Fibroblast of lung (primary cell): Measurements from ENCODE around the gene PKD1L1.

Source experiments
- CTCF ChIP-seq, 2 donors: IDR thresholded peaks in 1 of 2; conservative IDR thresholded peaks in 1 of 2; 1 replicate in 1 of 2; 2 replicates in 1 of 2; pipeline ENCODE4 v1.5.1; 2011 to 2012; ENCODE audit warnings: low read length in 2 of 2, control low read depth in 1 of 2, inconsistent platforms in 1 of 2, low read depth in 1 of 2, mild to moderate bottlenecking in 1 of 2
- EZH2 ChIP-seq: IDR thresholded peaks from 2 replicates; pipeline ENCODE4 v1.5.1; 2012; ENCODE audit warnings: low read length, control low read depth, mild to moderate bottlenecking; ENCODE audit errors: missing control alignments

- TF ChIP-seq CTCF (conservative IDR thresholded peaks at IDR 0.05 in 1 of 2, IDR thresholded peaks at IDR 0.05 in 1 of 2; ENCODE audit: low read depth in 1 of 2, low read length in 2 of 2) (no peak), EZH2 (no peak)
These were observed 11.1 kb downstream of the PKD1L1 start for GRCh38 chr7:47937065-47937687.
